NCI-H128 (cell line): Measurements from ENCODE around the gene B3GNT3.
A peak's percentile ranks its signal among the peaks of the same experiment; 100 is the strongest.

Source experiments
- DNase-seq: peaks from one replicate; lab custom pipeline; 2025; ENCODE audit not compliant: unreplicated experiment; lab: John Stamatoyannopoulos, UW

The B3GNT3 gene

GRCh38 chr19:17859533-17860330 lies 64.8 kb downstream of the B3GNT3 start, which contains the start of gene RPL18A:
Gene RPL18A (plus strand): TSS chr19:17859910. CDS start chr19:17859957, 47 bp downstream.
- DNase-seq: peak; percentile 98

- no peak for DNase-seq
Observed at GRCh38 chr19:17860331-17860992, 65.5 kb downstream of the B3GNT3 start.

- no peak for DNase-seq
Observed at GRCh38 chr19:17860993-17861360, 66.0 kb downstream of the B3GNT3 start.

GRCh38 chr19:17861542-17862402 lies 66.8 kb downstream of the B3GNT3 start:
- DNase-seq: no peak

- DNase-seq: no peak
Observed at GRCh38 chr19:17862711-17863519, 68.0 kb downstream of the B3GNT3 start.
